AG09319 (cell line): ENCODE data around the gene FER.

Source experiments
- DNase-seq: peaks from one replicate; pipeline ENCODE4 v3.0.0-alpha.2; 2010; ENCODE audit warnings: low read depth; ENCODE audit errors: extremely low read depth
- CTCF ChIP-seq: IDR thresholded peaks from 2 replicates; pipeline ENCODE4 v1.5.1; 2011; ENCODE audit warnings: low read depth, mild to moderate bottlenecking, inconsistent platforms, low read length, moderate library complexity

The FER gene

GRCh38 chr5:109225716-109226625 lies 478.3 kb downstream of the FER start:
- no peak for TF ChIP-seq CTCF
- no peak for DNase-seq

GRCh38 chr5:109230369-109230768 lies 482.7 kb downstream of the FER start:
- no peak for TF ChIP-seq CTCF
- DNase-seq = no peak

GRCh38 chr5:109231331-109231730 lies 483.6 kb downstream of the FER start:
- TF ChIP-seq CTCF = no peak
- no peak for DNase-seq

- DNase-seq = no peak
- no peak for TF ChIP-seq CTCF
Observed at GRCh38 chr5:109234381-109234780, 486.7 kb downstream of the FER start.

- TF ChIP-seq CTCF = no peak
- no peak for DNase-seq
Observed at GRCh38 chr5:109239456-109239855, 491.8 kb downstream of the FER start.

GRCh38 chr5:109242518-109242917 lies 494.8 kb downstream of the FER start:
- no peak for DNase-seq
- TF ChIP-seq CTCF = no peak

- DNase-seq = no peak
- TF ChIP-seq CTCF = no peak
Observed at GRCh38 chr5:109246395-109246794, 498.7 kb downstream of the FER start.
